ENCODE results near the gene PPP2R2C.

Gene PPP2R2C

DNA sequence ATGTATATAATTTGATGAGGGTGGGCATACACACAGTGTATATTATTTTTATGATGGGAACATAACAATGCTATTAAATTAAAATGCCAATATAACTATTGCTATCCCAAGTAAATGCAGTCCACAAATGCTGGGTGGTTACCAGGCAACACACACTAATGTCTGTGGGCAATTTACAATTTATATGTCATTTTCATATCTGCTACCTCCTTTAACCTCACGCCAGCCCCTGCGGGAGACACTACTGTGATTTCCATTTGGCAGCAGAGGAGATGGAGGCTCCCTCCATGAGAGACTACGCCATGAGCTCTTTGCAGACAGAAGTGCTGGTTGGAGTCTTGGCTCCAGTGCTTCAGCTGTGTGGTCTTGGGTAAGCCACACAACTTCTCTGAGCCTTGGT lies 87.9 kb downstream of the PPP2R2C start:
- Histone ChIP-seq H3K79me2 (ENCODE audit: insufficient read depth, low read length) (no peaks in the 10 kb centered on the region), H3K9me2 (replicated peaks; ENCODE audit: low read depth, low read length) (no peaks in the 10 kb centered on the region), H3K27me3 (ENCODE audit: insufficient read depth, low read length, poor library complexity, severe bottlenecking) (no peaks in the 10 kb centered on the region), H3F3A (ENCODE audit: low read depth) (no peaks in the 10 kb centered on the region), H3K4me2 (ENCODE audit: low read depth, low read length, poor library complexity, severe bottlenecking) (no peak overlapping the region), H3K9ac (ENCODE audit: low read depth, low read length, poor library complexity, severe bottlenecking) (no peak overlapping the region), H4K20me1 (ENCODE audit: insufficient read depth, low read length, poor library complexity, severe bottlenecking) (no peaks in the 10 kb centered on the region), H3K4me1 (ENCODE audit: insufficient read depth, low read length, poor library complexity, severe bottlenecking) (no peaks in the 10 kb centered on the region), H3K9me3 (ENCODE audit: insufficient read depth, low read depth, low read length) (no peaks in the 10 kb centered on the region), H3K36me3 (ENCODE audit: insufficient read depth, low read length) (no peaks in the 10 kb centered on the region), H3K4me3 (ENCODE audit: low read length, poor library complexity, severe bottlenecking) (no peak overlapping the region), H2AFZ (ENCODE audit: low read length) (no peak overlapping the region)
- TF ChIP-seq, protein P1, sequence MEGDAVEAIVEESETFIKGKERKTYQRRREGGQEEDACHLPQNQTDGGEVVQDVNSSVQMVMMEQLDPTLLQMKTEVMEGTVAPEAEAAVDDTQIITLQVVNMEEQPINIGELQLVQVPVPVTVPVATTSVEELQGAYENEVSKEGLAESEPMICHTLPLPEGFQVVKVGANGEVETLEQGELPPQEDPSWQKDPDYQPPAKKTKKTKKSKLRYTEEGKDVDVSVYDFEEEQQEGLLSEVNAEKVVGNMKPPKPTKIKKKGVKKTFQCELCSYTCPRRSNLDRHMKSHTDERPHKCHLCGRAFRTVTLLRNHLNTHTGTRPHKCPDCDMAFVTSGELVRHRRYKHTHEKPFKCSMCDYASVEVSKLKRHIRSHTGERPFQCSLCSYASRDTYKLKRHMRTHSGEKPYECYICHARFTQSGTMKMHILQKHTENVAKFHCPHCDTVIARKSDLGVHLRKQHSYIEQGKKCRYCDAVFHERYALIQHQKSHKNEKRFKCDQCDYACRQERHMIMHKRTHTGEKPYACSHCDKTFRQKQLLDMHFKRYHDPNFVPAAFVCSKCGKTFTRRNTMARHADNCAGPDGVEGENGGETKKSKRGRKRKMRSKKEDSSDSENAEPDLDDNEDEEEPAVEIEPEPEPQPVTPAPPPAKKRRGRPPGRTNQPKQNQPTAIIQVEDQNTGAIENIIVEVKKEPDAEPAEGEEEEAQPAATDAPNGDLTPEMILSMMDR (conservative IDR thresholded peaks at IDR 0.05; ENCODE audit: low read length): no peak
- no peak for TF ChIP-seq EZH2phosphoT487 (IDR thresholded peaks at IDR 0.05; ENCODE audit: borderline replicate concordance)

DNA sequence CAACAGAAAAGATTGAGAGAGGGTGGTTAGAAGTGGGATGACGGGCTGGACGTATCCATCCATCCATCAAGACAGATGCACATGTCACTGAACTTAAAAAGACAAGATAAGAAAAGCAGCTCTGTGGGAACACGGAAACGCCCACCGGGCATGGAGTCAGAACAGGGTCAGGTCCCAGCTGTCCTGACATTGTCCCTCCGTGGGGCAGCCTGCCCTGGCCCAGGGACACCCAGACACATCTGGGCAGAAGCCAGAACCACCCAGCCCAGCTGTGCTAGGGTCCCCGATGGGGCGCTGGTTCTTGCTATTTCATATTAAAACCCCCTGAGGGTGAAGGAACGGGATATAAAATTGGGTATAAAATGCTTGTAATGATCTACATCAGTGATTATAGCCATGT lies 88.5 kb downstream of the PPP2R2C start:
- no peak overlapping the region for H3K4me3 ChIP-seq (ENCODE audit: low read length, poor library complexity, severe bottlenecking)
- no peak overlapping the region for H2AFZ ChIP-seq (ENCODE audit: low read length)
- H3F3A ChIP-seq (ENCODE audit: low read depth): no peaks in the 10 kb centered on the region
- no peaks in the 10 kb centered on the region for H3K79me2 ChIP-seq (ENCODE audit: insufficient read depth, low read length)
- H3K36me3 ChIP-seq (ENCODE audit: insufficient read depth, low read length): no peaks in the 10 kb centered on the region
- no peaks in the 10 kb centered on the region for H3K27me3 ChIP-seq (ENCODE audit: insufficient read depth, low read length, poor library complexity, severe bottlenecking)
- no peak overlapping the region for H3K4me2 ChIP-seq (ENCODE audit: low read depth, low read length, poor library complexity, severe bottlenecking)
- H3K9me3 ChIP-seq (ENCODE audit: insufficient read depth, low read depth, low read length): no peaks in the 10 kb centered on the region
- H3K9ac ChIP-seq (ENCODE audit: low read depth, low read length, poor library complexity, severe bottlenecking): no peak overlapping the region
- no peaks in the 10 kb centered on the region for H3K4me1 ChIP-seq (ENCODE audit: insufficient read depth, low read length, poor library complexity, severe bottlenecking)
- H3K9me2 ChIP-seq (replicated peaks; ENCODE audit: low read depth, low read length): no peaks in the 10 kb centered on the region
- TF ChIP-seq, protein P1 (conservative IDR thresholded peaks at IDR 0.05; ENCODE audit: low read length): no peak
- no peak for TF ChIP-seq EZH2phosphoT487 (IDR thresholded peaks at IDR 0.05; ENCODE audit: borderline replicate concordance)
- H4K20me1 ChIP-seq (ENCODE audit: insufficient read depth, low read length, poor library complexity, severe bottlenecking): no peaks in the 10 kb centered on the region

DNA sequence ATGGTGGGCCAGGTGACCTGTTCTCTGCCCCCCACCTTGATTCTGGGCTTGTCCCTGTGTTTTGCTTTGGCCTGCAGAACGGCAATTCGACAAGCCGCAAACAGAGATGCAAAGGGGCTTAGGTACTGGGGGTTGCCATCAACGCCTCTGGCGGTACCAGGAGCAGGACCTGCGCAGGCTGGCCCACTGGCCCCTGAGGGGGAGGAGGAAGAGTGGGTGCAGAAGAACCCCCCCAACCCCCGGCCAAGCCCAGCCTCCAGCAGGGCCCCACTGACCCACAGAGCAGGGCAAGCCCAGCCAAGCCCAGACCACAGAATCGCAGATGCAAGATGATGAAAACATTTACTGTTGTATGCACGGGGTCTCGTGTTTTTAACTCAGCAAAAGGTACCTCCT lies 89.4 kb downstream of the PPP2R2C start:
- H3K4me3 ChIP-seq (ENCODE audit: low read length, poor library complexity, severe bottlenecking): no peak overlapping the region
- no peak overlapping the region for H3K4me2 ChIP-seq (ENCODE audit: low read depth, low read length, poor library complexity, severe bottlenecking)
- H3K9me2 ChIP-seq (replicated peaks; ENCODE audit: low read depth, low read length): no peaks in the 10 kb centered on the region
- no peaks in the 10 kb centered on the region for H3K27me3 ChIP-seq (ENCODE audit: insufficient read depth, low read length, poor library complexity, severe bottlenecking)
- H3K4me1 ChIP-seq (ENCODE audit: insufficient read depth, low read length, poor library complexity, severe bottlenecking): no peaks in the 10 kb centered on the region
- H3F3A ChIP-seq (ENCODE audit: low read depth): no peaks in the 10 kb centered on the region
- H3K9ac ChIP-seq (ENCODE audit: low read depth, low read length, poor library complexity, severe bottlenecking): no peak overlapping the region
- H3K79me2 ChIP-seq (ENCODE audit: insufficient read depth, low read length): no peaks in the 10 kb centered on the region
- TF ChIP-seq EZH2phosphoT487 (IDR thresholded peaks at IDR 0.05; ENCODE audit: borderline replicate concordance): no peak
- TF ChIP-seq, protein P1 (conservative IDR thresholded peaks at IDR 0.05; ENCODE audit: low read length): no peak
- no peaks in the 10 kb centered on the region for H3K36me3 ChIP-seq (ENCODE audit: insufficient read depth, low read length)
- no peaks in the 10 kb centered on the region for H4K20me1 ChIP-seq (ENCODE audit: insufficient read depth, low read length, poor library complexity, severe bottlenecking)
- no peaks in the 10 kb centered on the region for H3K9me3 ChIP-seq (ENCODE audit: insufficient read depth, low read depth, low read length)
- H2AFZ ChIP-seq (ENCODE audit: low read length): no peak overlapping the region
